ENCODE measurements around the gene KLF6. TPM values are rescaled to one million over a fixed set of nuclear protein-coding genes. Genes with fewer than 3 reads are reported as not detected.

Gene KLF6
- total and polyA plus RNA-seq, 2 donors (not counting 1 experiment from before 2014, with no cell fraction given), result 175 to 921 TPM

GRCh38 chr10:3769556-3769955 is 15.5 kb downstream of the KLF6 start:
- intact Hi-C loops (cut with micrococcal nuclease), result no loop called here
- peaks cover 0 to 3% (median 0%) of the 10 kb centered on the region in 3 donors for H3K9me3 ChIP-seq (ENCODE audit: control extremely low read depth in 1 of 3, control insufficient read depth in 2 of 3, insufficient read depth in 1 of 3, low read length in 2 of 3)
- Mint-ChIP-seq H3K4me3 (no peak overlapping the region), H3K4me1 (peaks cover 24% of the 10 kb centered on the region), H3K27me3 (no peaks in the 10 kb centered on the region), H3K27ac (no peak overlapping the region), H3K9me3 (ENCODE audit: insufficient read depth) (no peaks in the 10 kb centered on the region)
- ChIA-PET CTCF (interaction anchor here (1.0 kb wide), 1 partner anchor 15 kb away, joined by 4 read pairs; the partner anchor contains the start of gene KLF6), POLR2A (interaction anchor here (1.1 kb wide), 1 partner anchor 15 kb away, joined by 4 read pairs; no protein-coding TSS in a partner anchor)
- H3K9ac ChIP-seq (ENCODE audit: low read length), result no peak overlapping the region
- no peaks in the 10 kb centered on the region for H3K27me3 ChIP-seq (replicated peaks in 1 of 4; ENCODE audit: control extremely low read depth in 1 of 4, control insufficient read depth in 3 of 4, insufficient read depth in 4 of 4, low read length in 3 of 4)
- no peak for ATAC-seq (ENCODE audit: low read depth)
- no peak overlapping the region for H3K4me3 ChIP-seq (ENCODE audit: control extremely low read depth in 1 of 5, extremely low read depth in 1 of 5, insufficient read depth in 1 of 5, low read depth in 2 of 5, low read length in 4 of 5)
- TF ChIP-seq CTCF (IDR thresholded peaks at IDR 0.05) (no peak), EZH2 (IDR thresholded peaks at IDR 0.05; ENCODE audit: borderline replicate concordance, insufficient read depth, low read depth, low read length, poor library complexity, severe bottlenecking) (no peak)
- H3K4me2 ChIP-seq (replicated peaks; ENCODE audit: low read depth, low read length, poor library complexity, severe bottlenecking), result no peak overlapping the region
- no peaks in the 10 kb centered on the region for H3K79me2 ChIP-seq (ENCODE audit: control insufficient read depth, insufficient read depth, low read length)
- H3K27ac ChIP-seq (ENCODE audit: low read length in 2 of 2), result no peak overlapping the region
- H4K20me1 ChIP-seq (ENCODE audit: control insufficient read depth, insufficient read depth, low read length, poor library complexity, severe bottlenecking), result no peaks in the 10 kb centered on the region
- 27% methylated on average over 3 of the region's 4 CpGs for WGBS (ENCODE audit: insufficient coverage)
- no peak for DNase-seq
- H3K36me3 ChIP-seq (replicated peaks in 1 of 2; ENCODE audit: control extremely low read depth in 1 of 2, control insufficient read depth in 1 of 2, extremely low read depth in 1 of 2, insufficient read depth in 2 of 2, low read length in 1 of 2), result peaks cover 0 to 7% of the 10 kb centered on the region in 2 experiments
- no peak overlapping the region for H2AFZ ChIP-seq (ENCODE audit: insufficient read depth, low read depth, low read length, poor library complexity, severe bottlenecking)
- H3K4me1 ChIP-seq (ENCODE audit: control insufficient read depth in 2 of 2, insufficient read depth in 2 of 2, low read length in 2 of 2), result peaks cover 9 to 12% of the 10 kb centered on the region in 2 donors

DNA sequence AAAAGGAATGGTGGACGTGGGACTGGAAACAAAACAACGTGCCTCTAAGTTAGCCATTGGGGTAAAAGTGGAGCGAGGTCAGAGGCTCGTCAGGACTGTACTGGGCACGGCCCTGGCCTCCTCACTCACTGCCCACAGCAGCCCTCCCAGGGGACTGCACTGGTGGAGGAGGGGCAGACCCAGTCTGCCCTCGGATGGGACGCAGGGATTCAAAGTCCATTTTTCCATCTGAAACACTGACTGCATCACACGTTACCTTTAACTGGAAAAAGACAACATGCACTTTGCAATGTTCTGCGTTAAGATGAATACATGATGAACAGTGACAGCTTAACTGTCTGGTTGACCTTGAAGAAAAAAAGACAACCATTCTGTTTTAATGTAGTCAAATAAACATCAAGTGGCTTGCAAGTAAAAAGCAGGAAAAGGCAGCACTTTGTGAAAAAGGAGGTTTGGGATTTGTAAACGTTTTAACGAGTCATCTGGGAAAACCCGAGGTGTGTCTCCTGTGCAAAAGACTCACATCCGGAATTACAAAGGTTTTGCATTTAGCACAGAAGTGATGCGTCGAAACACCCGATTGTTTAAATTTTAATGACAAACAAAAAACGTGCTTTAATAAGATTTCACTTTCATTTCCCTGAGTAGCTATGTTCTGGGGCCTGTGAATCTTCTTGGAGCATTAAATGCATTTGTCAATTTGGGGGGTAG is 18.8 kb downstream of the KLF6 start:
- intact Hi-C loops (cut with micrococcal nuclease), result no loop called here

More for the DNA sequence above, 18.8 kb downstream of the KLF6 start:
- Histone ChIP-seq H3K9ac (ENCODE audit: low read length) (no peak overlapping the region), H3K9me3 (ENCODE audit: control extremely low read depth in 1 of 3, control insufficient read depth in 2 of 3, insufficient read depth in 1 of 3, low read length in 2 of 3) (peaks cover 0 to 17% (median 4%) of the 10 kb centered on the region in 3 donors), H3K27ac (ENCODE audit: low read length in 2 of 2) (no peak overlapping the region), H2AFZ (ENCODE audit: insufficient read depth, low read depth, low read length, poor library complexity, severe bottlenecking) (no peak overlapping the region), H3K4me1 (ENCODE audit: control insufficient read depth in 2 of 2, insufficient read depth in 2 of 2, low read length in 2 of 2) (peaks cover 28 to 34% of the 10 kb centered on the region in 2 donors), H3K79me2 (ENCODE audit: control insufficient read depth, insufficient read depth, low read length) (no peaks in the 10 kb centered on the region), H4K20me1 (ENCODE audit: control insufficient read depth, insufficient read depth, low read length, poor library complexity, severe bottlenecking) (no peaks in the 10 kb centered on the region), H3K4me2 (replicated peaks; ENCODE audit: low read depth, low read length, poor library complexity, severe bottlenecking) (peak overlapping the region; percentile 10), H3K4me3 (ENCODE audit: control extremely low read depth in 1 of 5, extremely low read depth in 1 of 5, insufficient read depth in 1 of 5, low read depth in 2 of 5, low read length in 4 of 5) (no peak overlapping the region), H3K27me3 (replicated peaks in 1 of 4; ENCODE audit: control extremely low read depth in 1 of 4, control insufficient read depth in 3 of 4, insufficient read depth in 4 of 4, low read length in 3 of 4) (no peaks in the 10 kb centered on the region), H3K36me3 (replicated peaks in 1 of 2; ENCODE audit: control extremely low read depth in 1 of 2, control insufficient read depth in 1 of 2, extremely low read depth in 1 of 2, insufficient read depth in 2 of 2, low read length in 1 of 2) (no peaks in the 10 kb centered on the region)
- H3K27ac Mint-ChIP-seq, result no peak overlapping the region
- H3K9me3 Mint-ChIP-seq (ENCODE audit: insufficient read depth), result peaks cover 1% of the 10 kb centered on the region
- TF ChIP-seq EZH2 (IDR thresholded peaks at IDR 0.05; ENCODE audit: borderline replicate concordance, insufficient read depth, low read depth, low read length, poor library complexity, severe bottlenecking), result no peak
- no peak for TF ChIP-seq CTCF (IDR thresholded peaks at IDR 0.05)
- 88% methylated on average over 14 of the region's 17 CpGs for WGBS (ENCODE audit: insufficient coverage)
- CTCF ChIA-PET, result interaction anchor here (0.7 kb wide), 1 partner anchor 13 kb away, joined by 3 read pairs; no protein-coding TSS in a partner anchor
- peak overlapping the region; percentile 70 for H3K4me3 Mint-ChIP-seq
- DNase-seq (peak; percentile 25), ATAC-seq (ENCODE audit: low read depth) (no peak)
- H3K4me1 Mint-ChIP-seq, result peaks cover 49% of the 10 kb centered on the region
- H3K27me3 Mint-ChIP-seq, result no peaks in the 10 kb centered on the region
- POLR2A ChIA-PET, result no interaction called here
